Fibroblast of lung (primary cell): Measurements from ENCODE around the gene CNOT8. TPM values are rescaled to one million over a fixed set of nuclear protein-coding genes. Genes with fewer than 3 reads are reported as not detected.

Experiments
- polyA plus RNA-seq, 2 donors: library from polyadenylated mRNA; depleted of rRNA in 1 of 2; stranded (reverse) in 1 of 2; unstranded in 1 of 2; fragments of >200 nt; gene quantifications; 2 replicates each; pipeline ENCODE4 v1.2.1, GENCODE V29; 2011 to 2012; ENCODE audit warnings: missing spikeins in 1 of 2
- total RNA-seq: library from RNA; depleted of rRNA; stranded (reverse); fragments of >200 nt; gene quantifications from 2 replicates; pipeline ENCODE4 v1.2.1, GENCODE V29; 2014

Gene CNOT8
- total and polyA plus RNA-seq, 2 donors (not counting 1 experiment from before 2014, with no cell fraction given), result 50.7 to 66.7 TPM

Other genes starting within 250 kb of the CNOT8 start
- gene LARP1, start 103.2 kb upstream of the CNOT8 start, total RNA-seq, result 32.4 and 51.0 TPM in 2 replicates
- gene LARP1, start 103.2 kb upstream of the CNOT8 start, polyA plus RNA-seq, result 81.3 and 115 TPM in 2 replicates
- gene FAXDC2, start 8.0 kb upstream of the CNOT8 start, total RNA-seq, result 11.3 and 20.6 TPM in 2 replicates
- 5.9 and 11.9 TPM in 2 replicates for gene FAXDC2, start 8.0 kb upstream of the CNOT8 start, polyA plus RNA-seq
- gene GEMIN5, start 79.6 kb downstream of the CNOT8 start, total RNA-seq, result 12.1 and 13.1 TPM in 2 replicates
- 7.7 and 11.2 TPM in 2 replicates for gene GEMIN5, start 79.6 kb downstream of the CNOT8 start, polyA plus RNA-seq
- gene MRPL22, start 82.4 kb downstream of the CNOT8 start, total RNA-seq, result 16.7 and 17.8 TPM in 2 replicates
- gene MRPL22, start 82.4 kb downstream of the CNOT8 start, polyA plus RNA-seq, result 42.6 and 66.6 TPM in 2 replicates
- under 0.01 TPM in 2 replicates for gene KIF4B, start 155.1 kb downstream of the CNOT8 start, total RNA-seq
- 0.01 and 0.02 TPM in 2 replicates for gene KIF4B, start 155.1 kb downstream of the CNOT8 start, polyA plus RNA-seq